Astrocyte (in vitro differentiated cells and primary cell): ENCODE measurements around the gene TBC1D5.

Source experiments
- CTCF ChIP-seq: IDR thresholded peaks from 2 replicates; pipeline ENCODE4 v1.5.1; 2011; ENCODE audit warnings: low read depth, mild to moderate bottlenecking, inconsistent platforms, low read length, moderate library complexity; ENCODE audit not compliant: insufficient read depth
- EZH2 ChIP-seq: IDR thresholded peaks from 2 replicates; pipeline ENCODE4 v1.6.1; 2012; ENCODE audit warnings: mild to moderate bottlenecking, low read length, inconsistent platforms; ENCODE audit not compliant: insufficient read depth

- no peak for TF ChIP-seq CTCF
- no peak for TF ChIP-seq EZH2
Measured at GRCh38 chr3:17201538-17201937, 540.9 kb downstream of the TBC1D5 start.
